Ammon's horn (tissue), 1 donor: Measurements from ENCODE around the gene VAMP4.
"Not testable (repeated sequence)": the region's sequence is repeated elsewhere in the genome, so short reads cannot be mapped to it uniquely, and the experiment has no call there.

Experiments used
- DNase-seq: peaks from one replicate; pipeline ENCODE4 v3.0.0-alpha.2; 2016; ENCODE audit warnings: low spot score

Gene VAMP4

DNA sequence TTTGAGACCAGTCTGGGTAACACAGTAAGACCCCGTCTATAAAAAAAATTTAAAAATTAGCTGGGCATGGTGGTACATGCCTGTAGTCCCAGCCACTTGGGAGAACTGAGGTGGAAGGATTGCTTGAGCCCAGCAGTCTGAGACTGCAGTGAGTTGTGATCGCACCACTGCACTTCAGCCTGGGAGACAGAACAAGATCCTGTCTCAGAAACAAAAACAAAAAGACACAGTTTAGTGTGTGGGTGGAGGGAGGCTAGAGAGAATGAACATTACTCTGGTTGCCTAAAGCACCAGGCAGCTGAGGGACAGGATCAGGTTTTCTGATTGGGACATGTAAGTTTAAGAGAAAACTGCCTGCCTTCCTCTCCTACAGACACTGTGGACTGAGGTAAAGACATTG lies 42.3 kb downstream of the VAMP4 start:
- no peak for DNase-seq

DNA sequence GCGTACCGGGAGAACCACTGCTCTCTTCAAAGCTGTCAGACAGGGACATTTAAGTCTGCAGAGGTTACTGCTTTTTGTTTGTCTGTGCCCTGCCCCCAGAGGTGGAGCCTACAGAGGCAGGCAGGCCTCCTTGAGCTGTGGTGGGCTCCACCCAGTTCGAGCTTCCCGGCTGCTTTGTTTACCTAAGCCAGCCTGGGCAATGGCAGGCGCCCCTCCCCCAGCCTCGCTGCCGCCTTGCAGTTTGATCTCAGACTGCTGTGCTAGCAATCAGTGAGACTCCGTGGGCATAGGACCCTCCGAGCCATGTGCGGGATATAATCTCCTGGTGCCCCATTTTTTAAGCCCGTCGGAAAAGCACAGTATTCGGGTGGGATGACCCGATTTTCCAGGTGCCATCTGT lies 46.1 kb downstream of the VAMP4 start:
- DNase-seq, result not testable (repeated sequence)

DNA sequence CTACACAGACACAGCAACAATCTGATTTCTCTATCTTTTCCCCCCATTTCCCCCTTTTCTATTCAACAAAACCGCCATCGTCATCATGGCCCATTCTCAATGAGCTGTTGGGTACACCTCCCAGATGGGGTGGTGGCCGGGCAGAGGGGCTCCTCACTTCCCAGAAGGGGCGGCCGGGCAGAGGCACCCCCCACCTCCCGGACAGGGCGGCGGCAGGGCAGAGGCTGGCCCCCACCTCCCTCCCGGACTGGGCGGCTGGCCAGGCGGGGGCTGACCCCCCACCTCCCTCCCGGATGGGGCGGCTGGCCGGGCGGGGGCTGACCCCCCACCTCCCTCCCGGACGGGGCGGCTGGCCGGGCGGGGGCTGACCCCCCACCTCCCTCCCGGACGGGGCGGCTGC lies 48.3 kb downstream of the VAMP4 start:
- DNase-seq, result not testable (repeated sequence)

DNA sequence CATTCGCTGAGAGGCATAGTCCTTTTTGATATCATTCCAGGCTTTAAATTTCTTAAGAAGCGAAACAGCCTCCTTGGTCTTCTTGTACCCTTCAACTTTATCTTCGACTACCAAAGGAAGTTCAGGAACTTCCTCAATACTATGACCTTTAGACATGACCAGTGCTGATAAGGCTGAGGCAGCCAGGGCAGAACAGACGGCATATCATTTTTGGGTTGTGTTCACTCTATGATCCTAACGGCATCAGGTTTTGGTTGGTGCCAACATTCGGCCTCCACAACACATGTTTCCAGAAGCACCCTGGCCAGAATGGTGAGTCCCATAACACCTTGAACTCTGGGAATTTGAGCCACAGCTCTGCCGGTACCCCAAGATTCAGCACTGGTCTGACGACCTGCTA lies 58.0 kb downstream of the VAMP4 start:
- no peak for DNase-seq

DNA sequence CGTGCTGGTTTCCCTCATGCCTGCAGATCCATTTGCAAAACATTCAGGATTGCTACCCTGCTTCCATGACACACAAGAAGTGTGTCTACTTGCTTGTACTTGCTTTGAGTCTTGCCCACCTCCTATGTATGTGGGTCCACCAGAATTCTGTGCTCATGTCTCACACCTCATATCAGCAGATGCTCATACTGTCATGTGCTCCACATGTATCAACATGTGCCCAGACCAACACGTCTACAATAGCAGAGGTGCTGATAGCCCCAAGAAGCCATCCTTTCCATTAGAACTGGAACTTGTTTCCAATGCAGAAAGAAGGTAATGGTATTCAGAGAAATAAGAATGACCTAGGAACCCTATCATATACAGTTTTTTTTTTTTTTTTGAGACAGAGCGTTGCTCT lies 61.5 kb downstream of the VAMP4 start:
- no peak for DNase-seq

DNA sequence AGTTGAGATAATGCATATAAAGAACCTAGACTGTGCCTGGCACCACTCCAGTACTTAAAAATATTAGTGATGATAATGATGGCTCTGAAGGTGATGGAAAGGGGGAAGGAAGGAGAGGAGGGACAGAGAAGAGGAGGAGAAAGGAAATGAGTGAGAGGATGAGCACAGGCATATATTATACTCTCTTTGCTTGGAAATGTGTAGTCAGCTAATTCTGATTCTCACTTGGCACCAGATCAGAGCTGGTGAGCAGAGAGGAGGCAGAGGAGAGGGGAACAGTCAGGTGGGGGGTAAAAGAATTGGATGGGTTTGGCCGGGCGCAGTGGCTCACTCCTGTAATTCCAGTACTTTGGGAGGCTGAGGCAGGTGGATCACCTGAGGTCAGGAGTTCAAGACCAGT lies 65.0 kb downstream of the VAMP4 start:
- DNase-seq, result no peak

GRCh38 chr1:171674431-171675405 lies 67.1 kb downstream of the VAMP4 start:
- DNase-seq, result no peak

DNA sequence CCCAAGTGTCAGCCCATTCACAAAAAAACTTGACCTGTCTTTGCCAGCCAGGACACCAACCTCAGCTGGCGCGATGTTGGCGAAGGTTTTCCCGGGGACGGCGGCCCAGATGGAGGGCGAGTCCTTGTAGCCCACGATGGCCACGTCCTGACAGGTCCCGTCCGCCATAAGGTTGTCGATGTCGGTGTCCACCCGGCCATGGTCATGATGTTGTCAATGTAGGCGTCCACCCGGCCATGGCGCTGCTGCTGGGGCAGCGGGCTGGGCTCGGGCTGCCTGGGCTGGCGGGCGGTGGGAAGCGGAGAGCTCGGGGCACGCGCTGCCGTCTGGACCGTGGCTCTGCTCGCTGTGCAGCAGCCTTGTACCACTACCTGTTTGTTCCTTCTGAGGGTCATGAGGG lies 71.1 kb downstream of the VAMP4 start:
- DNase-seq, result no peak

DNA sequence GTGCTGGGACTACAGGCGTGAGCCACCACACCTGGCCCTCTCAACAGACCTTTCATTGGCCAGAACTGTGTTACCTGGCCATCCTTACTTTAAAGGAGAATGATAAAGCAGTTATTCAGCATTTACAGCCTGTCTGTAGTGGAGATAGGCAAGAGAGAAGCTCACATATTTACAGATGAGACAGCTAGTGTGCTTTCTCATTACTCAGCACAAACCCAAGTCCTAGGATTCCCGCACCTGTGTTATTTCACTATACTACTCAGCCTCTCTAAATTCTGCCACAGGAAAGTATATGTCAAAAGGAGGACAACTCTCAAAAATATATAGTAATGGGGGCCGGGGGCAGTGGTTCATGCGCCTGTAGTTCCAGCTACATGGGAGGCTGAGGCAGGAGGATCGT lies 73.5 kb downstream of the VAMP4 start:
- DNase-seq, result no peak

DNA sequence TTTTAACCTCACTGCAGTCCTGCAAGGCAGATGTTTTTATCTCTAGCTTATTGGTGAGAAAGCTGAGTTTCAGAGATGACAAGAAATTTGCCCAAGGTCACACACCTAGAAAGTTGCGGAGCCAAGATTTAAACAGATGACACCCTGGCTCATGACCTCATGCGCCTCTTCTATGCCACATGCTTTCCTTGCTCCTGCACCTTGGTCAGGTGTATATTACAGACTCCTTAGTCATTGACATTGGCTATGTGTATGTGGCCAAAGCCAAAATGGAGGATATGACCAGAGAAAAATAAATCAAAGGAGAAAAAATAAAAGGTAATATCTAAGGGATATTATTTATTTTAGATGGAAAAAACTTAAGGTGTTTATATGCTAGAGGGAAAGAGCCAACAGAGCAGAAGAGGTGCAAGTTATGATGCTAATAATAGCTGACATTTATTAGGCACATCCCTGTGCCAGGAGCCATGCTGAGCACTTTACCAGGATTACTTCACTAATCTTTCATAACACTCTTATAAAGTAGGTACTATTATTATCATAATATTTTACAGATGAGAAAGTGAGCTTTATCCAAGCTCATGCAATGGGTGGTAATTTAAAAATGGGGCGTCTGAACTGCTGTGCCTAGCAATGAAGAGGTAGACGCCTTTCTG lies 75.6 kb downstream of the VAMP4 start:
- no peak for DNase-seq

GRCh38 chr1:171664976-171665375 lies 76.9 kb downstream of the VAMP4 start:
- DNase-seq, result no peak

GRCh38 chr1:171663854-171664575 lies 77.8 kb downstream of the VAMP4 start:
- DNase-seq, result no peak

- DNase-seq, result no peak
Measured at GRCh38 chr1:171663036-171663853, 78.6 kb downstream of the VAMP4 start.

DNA sequence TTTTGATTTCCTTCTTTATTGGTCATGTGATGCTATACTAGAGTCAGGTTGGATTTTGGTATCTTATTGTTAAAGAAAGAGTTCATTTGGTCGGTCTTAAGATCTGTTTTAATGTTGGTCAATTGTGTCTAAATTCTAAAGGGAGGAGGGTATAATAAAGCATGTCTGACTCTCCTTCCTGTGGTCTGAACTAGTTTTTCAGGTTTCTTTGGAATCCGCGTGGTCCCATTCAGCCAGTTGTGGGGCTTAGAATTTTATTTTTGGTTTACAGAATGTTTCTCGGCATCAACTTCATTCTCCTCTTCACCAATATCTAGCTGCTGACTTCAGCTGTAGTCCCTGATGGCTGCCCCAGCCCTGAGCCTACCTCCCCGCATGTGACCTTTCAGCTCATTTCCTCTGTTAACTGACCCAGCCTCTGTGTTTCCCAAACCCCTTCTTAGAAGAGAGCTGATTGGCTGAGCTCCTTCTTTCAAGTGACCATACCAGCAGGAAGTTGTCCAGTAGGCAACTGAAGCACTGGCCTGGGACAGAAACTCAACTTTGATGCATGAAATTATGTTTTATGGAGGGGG lies 80.7 kb downstream of the VAMP4 start:
- DNase-seq, result no peak

- DNase-seq, result not testable (repeated sequence)
Measured at GRCh38 chr1:171656206-171656605, 85.7 kb downstream of the VAMP4 start.

- no peak for DNase-seq
Measured at GRCh38 chr1:171655746-171656116, 86.1 kb downstream of the VAMP4 start.

GRCh38 chr1:171654942-171655745 lies 86.7 kb downstream of the VAMP4 start:
- DNase-seq, result no peak

DNA sequence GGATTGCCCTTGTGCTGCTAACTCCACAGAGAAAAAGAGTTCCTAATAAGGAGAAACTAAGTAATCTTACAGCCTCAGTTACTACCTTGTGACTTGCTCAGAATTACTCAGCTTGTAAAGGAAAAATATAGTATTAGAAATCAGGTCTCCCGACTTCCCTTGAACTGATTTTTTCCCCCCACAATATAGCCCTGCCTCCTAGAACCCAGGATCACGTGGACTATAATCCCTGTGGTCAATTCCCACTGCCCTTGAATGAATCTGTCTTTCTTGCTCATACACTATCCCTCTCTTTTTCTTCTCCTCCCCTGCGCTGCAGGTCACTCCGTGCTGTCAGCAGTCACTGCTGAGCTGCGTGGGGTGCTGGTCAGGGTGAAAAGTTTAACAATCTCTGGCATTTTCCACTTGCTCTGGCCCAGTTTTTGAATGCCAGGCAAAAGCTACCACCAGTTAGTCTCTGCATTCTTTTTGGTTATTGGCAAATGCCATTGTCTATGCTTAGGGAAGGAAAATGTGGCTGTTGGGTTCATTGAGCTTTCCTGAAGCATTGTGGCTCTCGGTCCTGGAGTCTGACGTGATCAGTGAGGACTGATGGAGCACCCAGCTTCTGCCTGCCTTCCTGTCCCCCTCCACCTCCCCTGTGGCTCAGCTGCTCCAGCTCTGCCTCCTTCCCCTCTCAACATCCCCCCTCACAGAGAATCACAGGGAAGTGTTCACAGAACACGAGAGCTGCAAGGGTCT lies 87.5 kb downstream of the VAMP4 start:
- no peak for DNase-seq

DNA sequence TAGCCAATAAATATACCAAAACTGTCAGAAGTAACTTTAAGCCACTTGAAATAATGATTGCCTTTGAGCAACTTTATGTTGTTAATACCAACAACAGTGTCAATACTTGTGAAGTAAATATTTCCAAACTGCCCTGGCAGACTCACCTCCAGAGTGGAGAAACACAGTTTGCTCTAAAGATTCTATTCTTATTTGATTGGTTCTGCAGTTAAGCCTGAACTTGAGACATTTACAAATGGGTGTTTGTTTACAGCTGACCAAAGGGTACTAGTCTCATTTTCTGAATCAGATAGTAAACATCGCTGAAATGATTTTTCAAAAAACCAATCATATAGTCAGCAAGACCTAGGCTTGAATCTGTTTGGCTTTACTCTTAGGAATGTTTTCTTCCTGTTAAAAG lies 88.1 kb downstream of the VAMP4 start:
- DNase-seq, result no peak

DNA sequence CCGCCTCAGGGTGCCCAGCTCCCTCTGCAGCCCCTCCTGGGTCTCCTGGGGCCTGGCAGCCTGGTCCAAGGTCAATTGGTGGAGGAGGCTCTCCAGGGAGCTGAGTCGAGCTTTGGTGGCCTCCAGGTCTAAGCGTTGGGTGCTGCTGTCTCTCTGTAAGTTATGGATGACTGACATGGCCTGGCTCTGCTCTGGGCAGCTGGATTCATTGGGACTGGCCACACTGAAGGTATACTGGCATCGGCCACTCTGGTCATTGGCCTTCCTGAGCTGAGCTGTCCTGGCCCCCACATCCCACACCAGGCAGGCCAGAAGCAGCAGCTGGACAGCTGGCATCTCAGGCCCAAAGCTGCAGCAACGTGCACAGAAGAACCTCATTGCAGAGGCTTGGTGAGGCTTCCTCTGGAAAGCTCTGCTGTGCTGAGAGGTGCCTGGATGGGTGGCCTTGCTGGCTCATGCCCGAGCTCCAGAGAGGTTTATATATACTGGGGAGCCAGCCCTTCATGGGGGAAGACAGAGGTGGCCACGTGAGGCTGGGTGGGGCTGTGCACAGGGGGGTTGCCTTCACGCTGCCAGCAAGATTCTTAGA lies 89.5 kb downstream of the VAMP4 start, which contains the start of gene MYOC:
MYOC (minus strand) TSS at position 455 of the 589 bp plus-strand sequence; CDS start at position 378, 77 bp downstream.
- DNase-seq, result no peak
